GM19438 (cell line): ENCODE measurements around the gene TOR4A.
A peak's percentile ranks its signal among the peaks of the same experiment; 100 is the strongest.

ENCODE experiments used
- ATAC-seq: cut with Tn5 transposase; IDR thresholded peaks from one replicate; pipeline ENCODE4 v1.9.1; 2021; ENCODE audit warnings: low read depth; ENCODE audit not compliant: unreplicated experiment

The TOR4A gene

GRCh38 chr9:137277329-137278041 is at the start of gene TOR4A:
Gene TOR4A (plus strand): TSS chr9:137277726. CDS start chr9:137278690, 964 bp downstream.
- peak; percentile 65 for ATAC-seq

- no peak for ATAC-seq
Observed at GRCh38 chr9:137227853-137228505, 49.5 kb upstream of the TOR4A start.

GRCh38 chr9:137228506-137228967 is 49.0 kb upstream of the TOR4A start:
- no peak for ATAC-seq

- ATAC-seq, result no peak
Observed at GRCh38 chr9:137228968-137229896, 48.3 kb upstream of the TOR4A start.

GRCh38 chr9:137229903-137230704 is 47.4 kb upstream of the TOR4A start:
- ATAC-seq, result no peak

GRCh38 chr9:137230705-137231371 is 46.7 kb upstream of the TOR4A start, which contains the start of gene SLC34A3:
Gene SLC34A3 (plus strand): TSS chr9:137230901. CDS start chr9:137231703, 802 bp downstream.
- ATAC-seq, result no peak

- ATAC-seq, result no peak
Observed at GRCh38 chr9:137231372-137232039, 46.0 kb upstream of the TOR4A start.

GRCh38 chr9:137232101-137232500 is 45.4 kb upstream of the TOR4A start:
- ATAC-seq, result no peak

GRCh38 chr9:137232510-137232909 is 45.0 kb upstream of the TOR4A start:
- ATAC-seq, result no peak

GRCh38 chr9:137233143-137233980 is 44.2 kb upstream of the TOR4A start:
- no peak for ATAC-seq

GRCh38 chr9:137234055-137234697 is 43.4 kb upstream of the TOR4A start:
- no peak for ATAC-seq

GRCh38 chr9:137234758-137235423 is 42.6 kb upstream of the TOR4A start:
- ATAC-seq, result no peak

GRCh38 chr9:137235424-137236237 is 41.9 kb upstream of the TOR4A start:
- ATAC-seq, result no peak

GRCh38 chr9:137236238-137236935 is 41.1 kb upstream of the TOR4A start:
- ATAC-seq, result no peak

GRCh38 chr9:137236936-137237421 is 40.5 kb upstream of the TOR4A start:
- ATAC-seq, result no peak
